Colonic mucosa (tissue), 4 donors: ENCODE data around the gene ENTPD8. TPM values are rescaled to one million over a fixed set of nuclear protein-coding genes. Genes with fewer than 3 reads are reported as not detected.

Source experiments
- DNase-seq: peaks from one replicate; pipeline ENCODE4 v3.0.0-alpha.2; 2020
- H3K27ac ChIP-seq: fragments of 200-600 bp; one replicate; pipeline ENCODE4 v1.8.0; 2021
- H3K27me3 ChIP-seq: fragments of 200-600 bp; one replicate; pipeline ENCODE4 v1.8.0; 2021
- H3K36me3 ChIP-seq: fragments of 200-600 bp; one replicate; pipeline ENCODE4 v1.8.0; 2021
- H3K4me1 ChIP-seq: fragments of 200-600 bp; one replicate; pipeline ENCODE4 v1.8.0; 2021; ENCODE audit warnings: mild to moderate bottlenecking
- H3K4me3 ChIP-seq: fragments of 200-600 bp; one replicate; pipeline ENCODE4 v1.8.0; 2021
- H3K9ac ChIP-seq, 2 donors: one replicate each; pipeline ENCODE4 v1.7.0; 2013; ENCODE audit warnings: control low read depth in 2 of 2, low read depth in 2 of 2, low read length in 2 of 2
- H3K9me3 ChIP-seq: fragments of 200-600 bp; one replicate; pipeline ENCODE4 v1.8.0; 2021
- CTCF ChIP-seq: fragments of 200-600 bp; IDR thresholded peaks from one replicate; pipeline ENCODE4 v1.8.0; 2022; ENCODE audit warnings: antibody characterized with exemption, mild to moderate bottlenecking
- intact Hi-C: fragments of 100-400 bp; cut with DNase I; formaldehyde crosslinking; loops from one replicate; pipeline ENCODE4 v1.14.1; 2022
- total RNA-seq, 2 donors: library from RNA; stranded (reverse); fragmentation: NEBNext Ultra II Directional in 1 of 2; extraction: Animal tissue kit (Norgen Biotek cat#: 25700) in 1 of 2; gene quantifications; one replicate each; pipeline ENCODE4 v1.2.1, GENCODE V29; 2021
- donor health status: healthy.
- donor health status: DM: no; HTN: no; CAD: no.
- donor health status: DM: no; HTN: no; CAD: no.

ENTPD8 gene
- total RNA-seq, 2 donors from 2014 or later: 48.3 to 72.0 TPM

GRCh38 chr9:137416006-137416562 is 25.1 kb downstream of the ENTPD8 start:
- Histone ChIP-seq H3K27me3 (no peaks in the 10 kb centered on the region), H3K4me1 (peaks cover 8% of the 10 kb centered on the region), H3K27ac (no peak overlapping the region), H3K9ac (no peak overlapping the region), H3K9me3 (no peaks in the 10 kb centered on the region), H3K4me3 (no peak overlapping the region), H3K36me3 (no peaks in the 10 kb centered on the region)
- TF ChIP-seq CTCF: no peak
- DNase-seq: no peak
- intact Hi-C loops: no loop called here

GRCh38 chr9:137415451-137415850 is 25.7 kb downstream of the ENTPD8 start:
- Histone ChIP-seq H3K36me3 (no peaks in the 10 kb centered on the region), H3K9me3 (no peaks in the 10 kb centered on the region), H3K27me3 (no peaks in the 10 kb centered on the region), H3K27ac (no peak overlapping the region), H3K9ac (no peak overlapping the region), H3K4me1 (peaks cover 8% of the 10 kb centered on the region), H3K4me3 (no peak overlapping the region)
- no peak for DNase-seq
- intact Hi-C loops: no loop called here
- no peak for TF ChIP-seq CTCF

- Histone ChIP-seq H3K4me3 (no peak overlapping the region), H3K9ac (peak overlapping the region in 1 of 2 donors; percentile 19), H3K36me3 (no peaks in the 10 kb centered on the region), H3K4me1 (peaks cover 8% of the 10 kb centered on the region), H3K27me3 (no peaks in the 10 kb centered on the region), H3K27ac (peak overlapping the region; percentile 51), H3K9me3 (no peaks in the 10 kb centered on the region)
- TF ChIP-seq CTCF: no peak
- intact Hi-C loops: no loop called here
- DNase-seq: no peak
Measured at GRCh38 chr9:137412431-137412830, 28.7 kb downstream of the ENTPD8 start.

GRCh38 chr9:137411645-137412380 is 29.3 kb downstream of the ENTPD8 start:
- intact Hi-C loops: no loop called here
- DNase-seq: no peak

GRCh38 chr9:137411260-137411644 is 29.9 kb downstream of the ENTPD8 start:
- Histone ChIP-seq H3K36me3 (no peaks in the 10 kb centered on the region), H3K9ac (no peak overlapping the region), H3K4me1 (peaks cover 13% of the 10 kb centered on the region), H3K27me3 (no peaks in the 10 kb centered on the region), H3K4me3 (no peak overlapping the region), H3K9me3 (no peaks in the 10 kb centered on the region), H3K27ac (no peak overlapping the region)
- intact Hi-C loops: no loop called here
- TF ChIP-seq CTCF: no peak
- DNase-seq: no peak

More at GRCh38 chr9:137411645-137412380, 29.3 kb downstream of the ENTPD8 start:
- Histone ChIP-seq H3K27me3 (no peaks in the 10 kb centered on the region), H3K4me3 (no peak overlapping the region), H3K9ac (peak overlapping the region; percentile 6 to 26), H3K27ac (peak overlapping the region; percentile 51), H3K9me3 (no peaks in the 10 kb centered on the region), H3K36me3 (no peaks in the 10 kb centered on the region), H3K4me1 (peaks cover 8% of the 10 kb centered on the region)
- no peak for TF ChIP-seq CTCF
